Mucosa of gallbladder (tissue), 1 donor: ENCODE results near the gene PDLIM4. TPM values are rescaled to one million over a fixed set of nuclear protein-coding genes. Genes with fewer than 3 reads are reported as not detected.

Experiments
- DNase-seq: peaks from one replicate; pipeline ENCODE4 v3.0.0-alpha.2; 2020; ENCODE audit warnings: low spot score
- total RNA-seq: library from RNA; stranded (reverse); gene quantifications from one replicate; pipeline ENCODE4 v1.2.1, GENCODE V29; 2021
- donor health status: DM: no; HTN: no; CAD: no.

PDLIM4 gene, protein sequence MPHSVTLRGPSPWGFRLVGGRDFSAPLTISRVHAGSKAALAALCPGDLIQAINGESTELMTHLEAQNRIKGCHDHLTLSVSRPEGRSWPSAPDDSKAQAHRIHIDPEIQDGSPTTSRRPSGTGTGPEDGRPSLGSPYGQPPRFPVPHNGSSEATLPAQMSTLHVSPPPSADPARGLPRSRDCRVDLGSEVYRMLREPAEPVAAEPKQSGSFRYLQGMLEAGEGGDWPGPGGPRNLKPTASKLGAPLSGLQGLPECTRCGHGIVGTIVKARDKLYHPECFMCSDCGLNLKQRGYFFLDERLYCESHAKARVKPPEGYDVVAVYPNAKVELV
- 20.7 TPM for total RNA-seq

DNA sequence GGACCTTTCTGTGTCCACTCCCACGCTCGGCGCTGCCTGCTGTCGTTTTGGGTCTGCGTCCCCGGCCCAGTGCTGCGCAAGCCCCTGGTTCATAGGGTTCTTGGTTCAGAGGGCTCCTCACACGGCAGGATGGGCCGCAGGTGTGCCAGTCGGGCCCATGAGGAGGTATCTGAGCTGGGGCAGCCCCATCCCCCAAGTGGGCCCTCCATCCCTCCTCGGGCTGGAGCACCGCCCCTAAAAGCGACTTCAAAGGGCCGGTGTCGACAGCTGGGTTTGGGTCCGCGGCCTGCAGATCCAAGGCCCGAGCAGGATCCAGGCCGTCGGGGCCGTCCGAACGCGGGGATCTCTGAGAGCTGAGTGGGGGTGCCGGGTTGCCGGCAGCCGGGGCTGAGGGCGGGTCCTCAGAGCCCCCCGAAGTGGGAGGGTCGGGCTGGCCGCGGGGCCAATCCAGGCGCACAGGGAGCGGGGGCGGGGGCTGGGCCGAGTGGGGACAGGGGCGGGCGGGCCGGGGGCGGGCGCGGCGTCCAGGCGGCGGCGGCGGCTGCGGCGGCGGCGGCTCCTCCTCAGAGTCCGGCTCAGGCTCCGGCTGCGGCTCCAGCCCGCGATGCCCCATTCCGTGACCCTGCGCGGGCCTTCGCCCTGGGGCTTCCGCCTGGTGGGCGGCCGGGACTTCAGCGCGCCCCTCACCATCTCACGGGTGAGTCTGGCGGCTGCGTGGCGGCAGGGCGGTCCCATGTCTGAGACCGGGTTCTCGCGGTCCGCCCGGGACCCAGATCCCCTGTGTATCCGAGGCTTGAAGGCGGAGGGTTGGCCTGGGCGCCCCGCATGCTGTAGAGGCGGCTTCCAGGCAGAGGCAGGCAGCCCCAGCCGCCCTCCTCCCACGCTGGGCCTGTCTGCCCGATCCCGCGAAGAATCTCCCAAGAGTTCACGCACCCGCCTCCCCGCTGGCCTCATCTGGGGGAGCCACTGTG lies at the start of gene PDLIM4:
PDLIM4 (plus strand) TSS at position 566 of the 971 bp plus-strand sequence; CDS start at position 605, 39 bp downstream.
- DNase-seq: no peak

DNA sequence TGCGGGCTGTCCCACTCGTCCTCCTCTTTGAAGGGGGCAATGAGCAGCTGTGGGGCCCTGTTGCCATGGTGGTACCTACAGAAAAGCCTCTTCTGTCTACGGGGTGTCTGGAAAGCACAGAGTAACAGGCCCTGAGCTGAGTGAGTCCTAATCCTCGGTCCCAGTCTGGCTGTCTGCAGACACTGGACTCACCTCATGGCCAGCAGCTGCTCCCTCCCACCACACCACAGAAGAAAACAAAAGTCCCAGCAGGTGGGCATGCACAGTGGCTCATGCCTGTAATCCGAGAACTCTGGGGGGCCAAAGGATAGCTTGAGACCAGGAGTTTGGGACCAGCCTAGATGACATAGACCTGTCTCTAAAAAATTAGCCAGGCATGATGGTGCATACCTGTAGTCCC lies 49.7 kb upstream of the PDLIM4 start:
- no peak for DNase-seq

DNA sequence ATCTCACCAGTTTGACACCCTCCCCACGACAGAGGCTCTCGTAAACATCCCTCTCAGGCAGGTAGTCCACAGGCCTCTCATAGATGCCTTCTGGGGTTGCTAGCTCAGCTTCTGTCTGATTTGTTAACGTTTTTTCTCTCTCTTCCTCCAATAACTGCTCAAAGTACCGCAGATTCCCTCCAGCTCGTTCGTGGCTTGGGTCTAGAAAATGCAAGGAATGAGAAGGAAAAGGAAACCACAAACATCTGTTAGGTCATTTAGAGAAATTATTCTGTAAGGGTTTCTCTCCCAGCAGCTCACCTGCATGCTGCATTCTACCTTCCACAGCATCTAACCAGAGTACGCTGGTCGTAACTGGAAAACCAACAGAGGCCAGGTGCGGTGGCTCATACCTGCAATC lies 48.4 kb upstream of the PDLIM4 start:
- no peak for DNase-seq

DNA sequence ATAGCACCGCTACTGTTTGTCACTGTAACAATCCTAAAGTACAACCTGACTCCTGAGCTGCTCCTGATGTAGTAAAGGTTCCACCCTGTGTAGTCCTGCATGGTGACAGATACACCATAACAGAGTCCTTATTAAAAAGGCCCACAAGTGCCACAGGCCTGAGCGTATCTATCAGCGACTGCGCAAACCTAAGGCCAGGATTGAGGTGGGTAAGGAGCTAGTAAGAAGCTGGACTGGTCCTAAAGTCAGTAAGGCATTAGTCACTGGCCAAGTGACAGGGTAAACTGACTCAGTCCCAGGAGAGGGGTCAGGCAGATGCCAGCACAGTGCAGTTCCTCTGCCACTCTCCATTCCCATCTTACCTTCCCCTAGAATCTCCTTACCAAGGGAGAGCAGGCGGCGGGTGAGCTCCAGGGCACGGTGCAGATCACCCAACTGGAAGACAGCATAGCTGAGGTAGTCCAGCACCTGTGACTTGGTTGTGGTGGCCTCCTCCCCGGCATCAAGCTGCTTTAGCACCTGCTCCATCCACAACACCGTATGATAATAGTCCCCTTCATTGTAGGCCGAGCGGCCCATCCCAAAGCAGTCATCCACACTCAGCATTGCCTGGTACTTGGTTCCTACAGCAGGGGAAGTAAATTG lies 47.5 kb upstream of the PDLIM4 start:
- DNase-seq: no peak

DNA sequence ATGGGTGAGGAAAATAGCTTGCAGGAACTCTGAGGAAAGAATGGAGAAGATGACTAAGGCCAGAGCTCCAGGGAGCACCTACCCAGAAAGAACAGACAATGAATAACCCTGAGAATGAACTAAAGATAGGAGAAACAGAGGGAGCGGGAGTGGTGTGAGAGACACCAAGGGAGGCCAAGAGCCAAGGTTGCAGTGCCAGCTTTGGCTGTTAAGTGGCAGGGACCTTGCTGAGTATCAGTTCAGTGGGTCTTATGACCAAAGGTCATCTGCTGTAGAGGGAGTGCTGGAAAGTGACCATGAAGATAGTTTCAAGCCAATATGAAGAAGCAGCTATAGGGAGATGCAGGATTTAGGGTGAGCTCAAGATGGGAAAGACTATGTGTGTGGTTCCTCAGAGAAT lies 46.6 kb upstream of the PDLIM4 start:
- no peak for DNase-seq

DNA sequence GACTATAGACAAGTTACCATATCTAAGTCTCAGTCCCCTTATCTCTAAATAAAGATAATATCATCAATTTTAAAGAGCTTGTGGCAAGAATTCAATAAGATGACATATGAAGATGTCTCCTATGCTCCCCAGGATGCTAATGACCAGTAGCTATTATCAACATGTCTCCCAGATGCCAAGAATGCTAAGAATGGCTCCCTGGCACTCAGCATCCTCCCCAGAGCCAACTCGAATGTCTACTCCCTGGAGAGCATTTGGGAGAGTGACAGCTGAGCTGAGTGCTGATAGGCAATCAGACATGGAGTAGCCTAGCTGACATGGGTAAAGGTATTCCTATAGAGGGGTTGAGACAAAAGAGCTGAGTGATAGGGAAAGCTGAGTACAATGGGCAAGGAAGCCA lies 45.7 kb upstream of the PDLIM4 start:
- DNase-seq: no peak

DNA sequence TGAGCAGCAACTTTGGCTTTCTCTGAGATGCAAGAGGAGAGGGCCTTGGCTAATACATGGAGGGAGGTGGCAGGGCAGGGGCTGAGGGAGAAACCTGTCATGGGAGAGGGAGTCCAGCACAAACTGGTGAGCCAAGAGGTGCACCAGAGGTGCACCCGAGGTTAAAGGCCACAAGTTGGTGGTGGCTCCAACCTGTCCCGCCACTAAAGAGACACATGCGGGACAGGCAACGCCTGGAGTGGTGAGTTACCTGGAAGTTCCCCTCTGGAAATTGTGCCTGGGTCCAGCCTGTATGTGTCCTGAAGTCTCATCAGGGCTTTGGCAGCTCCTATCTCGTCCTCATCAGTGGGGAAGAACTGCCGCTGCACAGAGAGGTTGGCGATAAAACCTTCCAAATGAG lies 43.8 kb upstream of the PDLIM4 start:
- DNase-seq: no peak

DNA sequence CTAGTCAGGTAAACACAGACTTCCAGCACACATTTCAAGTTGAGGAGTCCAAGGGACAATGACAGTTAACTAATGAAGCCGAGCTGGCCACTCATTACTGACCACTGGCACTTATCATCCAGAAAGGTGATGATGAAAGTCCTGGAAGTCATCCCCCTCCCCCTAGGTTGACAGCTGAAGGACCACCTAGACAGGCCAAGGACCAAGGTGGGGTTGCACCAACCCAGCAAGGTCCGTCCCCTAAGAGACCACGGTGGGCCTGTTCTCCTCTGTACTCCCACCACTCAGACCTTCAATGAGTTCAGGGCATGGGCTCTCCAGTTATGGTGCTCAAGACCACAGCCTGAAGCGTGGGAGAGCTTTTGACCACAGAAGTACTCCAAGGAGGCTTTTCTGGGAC lies 43.0 kb upstream of the PDLIM4 start:
- DNase-seq: no peak

DNA sequence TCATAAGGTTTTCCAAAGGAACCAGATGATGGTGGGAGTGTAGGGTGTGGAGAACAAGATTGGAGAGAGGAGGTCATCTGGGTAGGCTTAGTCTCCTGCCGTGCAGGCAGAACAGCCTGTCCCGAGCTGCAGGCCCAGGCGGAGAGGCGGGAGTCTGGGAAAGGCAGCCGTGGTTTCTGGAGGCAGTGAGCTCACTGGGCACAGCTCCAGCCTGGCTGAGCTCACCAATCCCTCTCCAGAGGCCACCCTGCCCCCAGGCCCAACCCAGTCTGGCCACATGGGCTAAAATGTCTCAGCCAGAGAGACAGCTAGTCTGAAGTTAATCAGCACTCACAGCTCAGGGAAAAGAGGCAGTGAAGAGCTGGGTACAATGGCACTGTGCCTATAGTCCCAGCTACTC lies 42.2 kb upstream of the PDLIM4 start:
- DNase-seq: peak; percentile 91

DNA sequence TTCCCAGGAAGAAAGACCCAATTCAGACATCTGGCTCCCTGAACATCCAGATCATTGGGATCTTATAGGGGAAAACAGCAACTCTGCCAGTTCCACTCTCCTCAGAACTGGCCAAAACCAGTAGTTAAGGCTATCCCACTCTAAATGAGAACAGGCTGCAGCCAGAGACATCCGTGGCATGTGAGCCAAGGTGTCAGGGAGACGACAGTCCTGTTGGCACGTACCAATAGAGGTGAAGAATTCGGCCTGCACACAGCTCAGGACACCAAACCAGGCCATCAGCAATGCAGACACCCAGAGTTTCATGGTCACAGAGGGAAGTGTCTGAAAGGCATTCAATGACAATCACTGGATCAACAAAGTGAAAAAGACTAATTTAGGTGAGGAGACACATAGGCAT lies 39.2 kb upstream of the PDLIM4 start:
- DNase-seq: no peak

DNA sequence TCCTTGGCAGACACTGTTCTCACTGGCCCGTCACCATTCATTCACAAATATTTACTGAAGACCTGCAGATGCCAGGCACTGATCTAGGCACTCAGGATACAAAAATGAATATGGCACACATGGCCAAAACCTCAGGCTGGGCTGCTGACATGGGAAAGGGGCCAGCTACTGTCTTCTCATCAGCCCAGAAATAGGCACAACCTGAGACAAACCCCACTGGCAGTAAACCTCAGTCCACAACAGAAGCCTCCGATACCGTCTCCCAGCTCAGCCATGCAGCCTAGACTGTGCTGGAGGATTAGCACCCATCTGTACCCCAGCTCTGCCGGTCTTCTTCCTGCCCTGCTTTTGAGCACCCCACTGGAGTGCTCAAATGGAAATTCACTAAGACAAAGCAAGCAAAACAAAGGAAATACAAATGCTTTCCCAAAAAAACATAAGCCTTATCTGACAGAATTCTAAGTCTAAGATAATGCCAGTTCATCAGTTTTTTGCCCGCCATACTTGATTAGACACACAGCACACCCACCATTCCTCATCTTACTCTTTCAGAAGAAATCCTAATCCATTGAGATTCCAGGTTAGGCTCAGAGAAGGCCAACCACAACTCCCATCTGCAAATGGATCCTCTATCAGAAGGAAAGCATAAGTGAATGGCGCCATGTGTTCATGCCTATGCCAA lies 38.1 kb upstream of the PDLIM4 start:
- no peak for DNase-seq

DNA sequence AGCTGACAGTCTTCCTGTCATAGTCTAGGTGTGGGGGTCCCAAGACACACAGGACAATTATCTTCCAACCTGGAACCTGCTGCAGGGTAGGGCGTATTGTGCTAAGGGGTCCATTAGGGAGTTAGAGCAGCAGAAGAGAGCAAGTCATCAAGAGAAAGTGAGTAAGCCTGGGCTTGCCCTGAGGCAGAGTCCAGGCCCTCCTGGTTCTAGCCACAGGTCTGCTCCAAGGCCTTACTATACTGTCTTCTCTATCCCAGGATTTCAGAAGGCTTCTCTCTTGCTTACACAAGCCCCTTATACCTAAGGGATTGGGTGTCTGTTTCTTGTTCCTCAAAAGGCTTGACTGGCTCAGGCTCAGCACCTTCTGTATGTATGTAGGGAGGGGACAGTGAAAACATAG lies 37.5 kb upstream of the PDLIM4 start:
- DNase-seq: no peak

DNA sequence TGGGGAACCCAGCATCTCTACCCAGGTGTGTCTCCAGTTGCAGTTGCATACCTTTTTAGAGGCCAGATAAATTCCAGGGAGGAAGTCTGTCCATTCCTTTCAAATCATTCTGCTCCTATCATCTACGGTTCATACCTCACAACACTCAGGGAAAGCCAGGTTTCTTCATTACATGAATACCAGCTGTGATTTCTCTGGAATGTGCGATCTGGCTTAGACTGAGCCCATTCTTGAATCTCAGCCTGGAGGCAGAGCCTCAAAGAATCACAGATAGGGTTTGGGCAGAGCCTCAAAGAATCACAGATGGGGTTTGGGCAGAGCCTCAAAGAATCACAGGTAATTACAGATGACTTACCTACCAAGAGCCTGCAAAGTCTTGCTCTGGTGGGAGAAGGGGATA lies 37.0 kb upstream of the PDLIM4 start:
- DNase-seq: no peak

DNA sequence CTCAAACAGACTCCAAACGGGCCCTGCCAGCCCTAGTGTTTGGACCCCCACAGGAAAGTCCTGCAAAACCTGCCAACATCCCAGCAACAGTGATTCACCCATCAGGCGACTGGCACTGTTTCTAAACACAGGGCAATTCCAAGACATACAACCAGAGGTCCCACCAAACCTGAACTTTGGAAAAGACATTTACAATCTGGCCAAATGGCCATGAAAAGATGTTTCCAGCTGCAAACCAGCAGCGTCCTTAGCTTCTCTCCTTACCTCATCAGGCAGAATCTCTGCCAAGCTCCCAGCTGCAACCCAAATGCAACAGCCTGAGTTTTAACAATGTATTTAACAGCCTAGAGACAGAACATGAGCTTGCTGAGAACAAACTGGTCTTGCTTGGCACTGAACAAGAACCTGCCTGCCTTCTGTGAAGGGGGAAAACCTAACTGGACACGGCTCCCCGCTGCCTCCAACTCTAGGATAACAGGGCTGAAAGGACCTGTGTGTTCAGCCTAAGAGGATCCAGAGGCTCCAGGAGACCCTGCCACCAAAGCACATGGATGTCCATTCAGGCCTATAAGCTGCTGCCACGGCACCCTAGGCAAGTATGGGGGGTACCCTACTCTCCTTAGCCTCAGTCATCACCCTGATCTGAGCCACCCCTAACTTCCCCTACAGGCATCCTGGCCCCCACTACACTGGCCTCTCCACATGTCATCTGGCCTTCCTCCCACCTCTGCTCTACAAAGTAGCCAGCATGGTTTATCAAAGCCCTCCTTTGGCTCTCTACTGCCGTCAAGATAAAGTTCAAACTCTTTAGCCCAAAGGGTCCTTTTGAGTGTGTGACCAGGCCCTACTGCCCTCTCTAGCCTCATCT lies 35.5 kb upstream of the PDLIM4 start:
- peak; percentile 65 for DNase-seq

DNA sequence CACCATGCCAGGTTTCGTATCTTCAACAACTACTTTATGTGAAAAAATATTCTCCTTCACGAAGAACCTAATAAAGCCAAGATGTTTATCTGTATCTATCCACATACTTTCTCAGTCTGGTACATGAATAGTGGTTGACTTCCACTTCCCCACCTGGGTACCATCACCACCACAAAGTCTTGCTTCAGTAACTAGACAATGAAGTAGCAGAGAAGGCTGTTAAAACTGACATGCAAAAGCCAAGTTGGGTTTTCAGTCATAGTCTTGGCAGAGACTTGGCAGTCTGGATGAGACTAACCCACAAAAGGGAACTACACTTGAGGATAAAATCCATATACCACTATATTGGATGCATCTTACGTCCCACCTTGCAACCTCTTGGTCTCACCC lies 34.9 kb upstream of the PDLIM4 start:
- DNase-seq: no peak

DNA sequence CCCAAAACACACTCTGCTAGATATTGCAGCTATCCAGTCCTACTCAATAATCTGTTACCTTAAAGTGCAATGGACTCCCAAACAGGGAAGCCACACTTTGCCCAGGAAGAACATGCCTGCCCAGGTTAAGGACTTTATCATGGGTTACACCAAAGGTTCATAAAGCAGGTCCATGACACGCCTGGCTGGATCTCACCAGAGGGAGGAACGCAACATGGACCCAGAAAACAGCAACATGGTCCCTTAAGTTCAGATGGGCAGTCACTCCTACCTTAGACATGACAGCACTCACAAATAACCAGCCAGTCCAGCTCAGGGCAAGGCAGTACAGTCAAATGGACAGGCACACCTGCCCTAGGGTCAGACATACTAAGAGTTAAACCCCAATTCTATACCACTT lies 33.6 kb upstream of the PDLIM4 start:
- no peak for DNase-seq

DNA sequence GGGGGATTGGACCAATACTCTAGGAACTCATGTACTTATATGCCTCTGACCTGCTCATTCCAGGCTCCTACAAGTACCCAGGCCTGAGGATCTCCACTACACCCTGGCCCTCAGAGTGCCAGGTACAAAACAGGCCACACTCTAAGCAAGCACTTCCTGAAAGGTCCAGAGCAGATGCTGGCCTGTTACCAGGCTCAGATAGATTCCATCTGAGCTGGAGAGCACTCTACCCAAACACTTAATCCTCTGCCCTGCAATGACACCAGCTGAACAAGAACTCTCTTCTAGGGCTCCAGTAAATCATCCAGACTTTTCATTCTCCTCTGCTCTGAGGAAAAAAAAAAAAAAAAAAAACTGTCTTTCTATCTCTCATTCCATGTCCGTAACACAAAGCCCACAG lies 32.8 kb upstream of the PDLIM4 start:
- peak; percentile 17 for DNase-seq

DNA sequence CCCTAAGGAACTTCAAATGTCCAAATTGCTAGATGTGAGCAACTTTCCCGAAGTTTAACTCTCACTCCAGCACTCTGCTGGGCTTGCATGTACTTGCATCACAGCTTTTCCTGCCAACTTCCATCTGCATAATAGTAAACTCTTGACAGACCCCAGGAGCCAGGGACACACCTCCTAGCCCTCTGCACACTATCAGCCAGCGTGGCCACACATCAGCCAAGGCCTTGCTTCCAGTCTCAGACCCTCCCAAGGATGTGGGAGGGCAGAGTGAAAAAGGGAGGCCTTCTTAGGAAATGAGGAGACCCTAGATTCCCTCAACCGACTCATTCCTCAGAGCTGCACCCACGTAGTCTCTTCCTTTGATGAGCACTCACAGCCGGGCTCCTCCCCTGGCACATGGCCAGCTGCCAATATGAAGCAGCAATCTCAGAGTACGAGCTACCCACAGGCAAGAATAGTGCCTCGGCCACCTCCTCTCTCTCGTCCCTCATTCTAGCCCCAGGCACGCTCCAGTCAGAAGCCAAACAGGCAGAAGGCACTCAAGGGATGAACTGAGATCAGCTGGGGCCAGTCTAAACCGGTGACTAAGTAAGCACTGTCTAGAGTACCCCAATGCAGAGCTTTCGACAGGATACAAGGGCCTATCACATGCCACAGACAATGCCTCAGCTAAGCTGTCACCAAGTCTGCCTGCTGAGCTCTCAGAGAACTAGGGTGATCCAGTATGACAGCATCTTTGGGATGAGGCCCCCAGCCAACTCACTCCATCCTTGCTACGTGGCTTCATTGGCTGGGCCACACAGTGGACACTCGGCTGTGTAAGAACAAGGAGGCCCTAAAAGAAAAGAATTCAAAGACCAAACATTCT lies 32.1 kb upstream of the PDLIM4 start:
- peak; percentile 62 for DNase-seq

DNA sequence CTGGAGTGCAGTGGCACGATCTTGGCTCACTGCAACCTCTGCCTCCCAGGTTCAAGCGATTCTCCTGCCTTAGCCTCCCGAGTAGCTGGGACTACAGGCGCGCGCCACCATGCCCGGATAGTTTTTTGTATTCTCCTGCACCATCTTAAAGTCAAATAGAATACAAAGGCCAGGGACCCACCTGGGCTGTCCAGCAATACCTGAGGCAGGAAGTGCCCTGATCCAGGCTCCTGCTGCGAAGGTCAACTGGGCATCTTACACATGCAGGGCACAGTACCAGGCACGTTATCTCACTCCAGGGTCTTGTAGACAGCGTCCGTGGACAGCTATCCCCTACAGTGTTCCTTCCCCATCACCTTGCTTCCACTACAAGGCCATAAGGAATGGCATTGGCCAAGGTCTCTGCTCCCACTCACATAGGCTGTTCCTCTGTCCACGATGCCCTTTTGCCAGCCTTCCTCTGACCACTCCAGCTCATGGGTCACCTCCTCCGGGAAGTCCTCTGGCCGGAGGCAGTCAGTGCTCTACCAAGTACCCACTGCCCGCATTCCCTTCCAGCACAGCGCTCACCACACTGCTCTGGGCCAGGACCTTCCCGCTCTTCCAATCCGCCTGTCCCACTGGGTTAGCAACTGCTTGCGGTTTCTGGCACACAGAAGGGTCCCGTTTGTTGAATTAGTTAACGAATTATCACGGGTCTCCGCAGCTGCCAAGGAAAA lies 30.8 kb upstream of the PDLIM4 start:
- DNase-seq: no peak

DNA sequence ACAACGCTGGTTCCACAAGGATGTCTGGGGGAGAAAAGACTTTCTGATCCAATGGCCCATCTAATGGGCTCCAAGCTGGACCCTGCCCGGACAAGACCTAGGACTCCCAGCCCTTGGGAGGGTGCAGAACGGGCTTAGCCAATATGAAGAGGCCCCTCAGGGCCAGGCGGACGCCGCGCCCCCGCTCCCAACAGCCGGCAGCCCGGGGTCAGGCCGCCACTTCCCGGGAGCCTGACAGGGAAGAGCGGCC lies 30.3 kb upstream of the PDLIM4 start:
- DNase-seq: no peak
